Panc1 (cell line): Measurements from ENCODE around the gene INPP4A.
"Not testable (repeated sequence)": the region's sequence is repeated elsewhere in the genome, so short reads cannot be mapped to it uniquely, and the experiment has no call there.

Source experiments
- CTCF ChIP-seq: fragments of 450-650 bp; IDR thresholded peaks from 2 replicates; pipeline ENCODE4 v1.5.1; 2017; ENCODE audit warnings: mild to moderate bottlenecking
- POLR2AphosphoS5 ChIP-seq: IDR thresholded peaks from 2 replicates; pipeline ENCODE4 v1.6.1; 2012; ENCODE audit warnings: mild to moderate bottlenecking, low read depth, low read length, moderate library complexity
- SIN3A ChIP-seq: IDR thresholded peaks from 2 replicates; pipeline ENCODE4 v1.6.1; 2012; ENCODE audit warnings: low read depth, mild to moderate bottlenecking, low read length, moderate library complexity, borderline replicate concordance; ENCODE audit not compliant: insufficient read depth

GRCh38 chr2:98415719-98416248 is 28.9 kb upstream of the INPP4A start:
- TF ChIP-seq CTCF, POLR2AphosphoS5, SIN3A: not testable (repeated sequence)
